OCI-LY7 (cell line): ENCODE results near the gene PARN. TPM values are rescaled to one million over a fixed set of nuclear protein-coding genes. Genes with fewer than 3 reads are reported as not detected.
A peak's percentile ranks its signal among the peaks of the same experiment; 100 is the strongest.
"Not testable (repeated sequence)": the region's sequence is repeated elsewhere in the genome, so short reads cannot be mapped to it uniquely, and the experiment has no call there.

Experiments
- BruUV-seq: library from RNA; stranded (reverse); fragments of 400-500 nt; replicated peaks from 2 replicates; lab custom pipeline; 2021; lab: Mats Ljungman, UMichigan
- CTCF ChIA-PET: fragments of 300-600 bp; sonication (Branson Sonifier 250); formaldehyde crosslinking; loops from one replicate; lab custom pipeline; 2022; ENCODE audit warnings: antibody characterized with exemption; ENCODE audit not compliant: unreplicated experiment; lab: Charles Lee
- POLR2A ChIA-PET: fragments of 300-600 bp; sonication (Branson Sonifier 250); formaldehyde crosslinking; loops from one replicate; lab custom pipeline; 2022; ENCODE audit warnings: antibody characterized with exemption; lab: Charles Lee
- DNase-seq: peaks from one replicate; pipeline ENCODE4 v3.0.0-alpha.2; 2015; ENCODE audit warnings: low spot score
- H2AFZ ChIP-seq: fragments of 200-600 bp; sonication (generic), shearing (Covaris generic); 2 replicates; pipeline ENCODE4 v1.6.1; 2014; ENCODE audit warnings: mild to moderate bottlenecking, antibody characterized with exemption, low read length, moderate library complexity
- H3K27ac ChIP-seq: fragments of 200-600 bp; sonication (generic); 2 replicates; pipeline ENCODE4 v1.5.1; 2014; ENCODE audit warnings: mixed run types, low read depth, mild to moderate bottlenecking, moderate library complexity, low read length, inconsistent platforms; ENCODE audit not compliant: poor library complexity, severe bottlenecking
- H3K36me3 ChIP-seq: fragments of 200-600 bp; sonication (generic); 2 replicates; pipeline ENCODE4 v1.6.1; 2014; ENCODE audit warnings: mild to moderate bottlenecking, antibody characterized with exemption, low read length, moderate library complexity, mixed read lengths; ENCODE audit not compliant: insufficient read depth
- H3K4me1 ChIP-seq: fragments of 200-600 bp; sonication (generic); 2 replicates; pipeline ENCODE4 v1.5.1; 2014; ENCODE audit warnings: mild to moderate bottlenecking, low read length; ENCODE audit not compliant: insufficient read depth, poor library complexity, severe bottlenecking
- H3K4me2 ChIP-seq: fragments of 200-600 bp; sonication (generic); 2 replicates; pipeline ENCODE4 v1.6.1; 2014; ENCODE audit warnings: mild to moderate bottlenecking, low read length
- H3K4me3 ChIP-seq: fragments of 200-600 bp; sonication (generic); 2 replicates; pipeline ENCODE4 v1.5.1; 2014; ENCODE audit warnings: mild to moderate bottlenecking, low read depth, low read length; ENCODE audit not compliant: poor library complexity, severe bottlenecking
- H3K79me2 ChIP-seq: fragments of 200-600 bp; sonication (generic); 2 replicates; pipeline ENCODE4 v1.6.1; 2016; ENCODE audit warnings: low read depth, mild to moderate bottlenecking, low read length, moderate library complexity, mixed read lengths; ENCODE audit not compliant: insufficient read depth
- H3K9me2 ChIP-seq: fragments of 200-600 bp; sonication (generic); 2 replicates; pipeline ENCODE4 v1.6.1; 2016; ENCODE audit warnings: mild to moderate bottlenecking, low read length, mixed read lengths; ENCODE audit not compliant: insufficient read depth
- H3K9me3 ChIP-seq: fragments of 200-600 bp; sonication (generic); 2 replicates; pipeline ENCODE4 v1.6.1; 2014; ENCODE audit warnings: mild to moderate bottlenecking, mixed run types, low read length, mixed read lengths
- H4K20me1 ChIP-seq: fragments of 200-600 bp; sonication (generic); 2 replicates; pipeline ENCODE4 v1.6.1; 2014; ENCODE audit warnings: mild to moderate bottlenecking, antibody characterized with exemption, low read length, moderate library complexity, mixed read lengths; ENCODE audit not compliant: insufficient read depth
- EZH2phosphoT487 ChIP-seq: fragments of 200-600 bp; sonication (generic); IDR thresholded peaks from 2 replicates; pipeline ENCODE4 v1.6.1; 2018; ENCODE audit warnings: low read depth, borderline replicate concordance, mild to moderate bottlenecking, mixed run types, antibody characterized with exemption, low read length, moderate library complexity, mixed read lengths
- intact Hi-C: fragments of 100-400 bp; cut with micrococcal nuclease; formaldehyde crosslinking; loops from one replicate; pipeline ENCODE4 v1.10.0; 2022; ENCODE audit not compliant: unreplicated experiment
- total RNA-seq, 2 experiments: library from RNA; depleted of rRNA in 1 of 2; stranded (reverse); fragments of >200 nt in 1 of 2; shearing (Covaris generic) in 1 of 2; gene quantifications; 2 replicates each; pipeline ENCODE4 v1.2.3, GENCODE V29; 2014 to 2022
- TF ChIP-seq, protein P1 (sequence below): fragments of 200-600 bp; sonication (generic); conservative IDR thresholded peaks from 2 replicates; pipeline ENCODE4 v1.5.1; 2014; ENCODE audit warnings: mild to moderate bottlenecking, antibody characterized with exemption, low read length, moderate library complexity, mixed read lengths

Gene PARN
- total RNA-seq, 2 experiments from 2014 or later = 40.1 to 76.5 TPM

DNA sequence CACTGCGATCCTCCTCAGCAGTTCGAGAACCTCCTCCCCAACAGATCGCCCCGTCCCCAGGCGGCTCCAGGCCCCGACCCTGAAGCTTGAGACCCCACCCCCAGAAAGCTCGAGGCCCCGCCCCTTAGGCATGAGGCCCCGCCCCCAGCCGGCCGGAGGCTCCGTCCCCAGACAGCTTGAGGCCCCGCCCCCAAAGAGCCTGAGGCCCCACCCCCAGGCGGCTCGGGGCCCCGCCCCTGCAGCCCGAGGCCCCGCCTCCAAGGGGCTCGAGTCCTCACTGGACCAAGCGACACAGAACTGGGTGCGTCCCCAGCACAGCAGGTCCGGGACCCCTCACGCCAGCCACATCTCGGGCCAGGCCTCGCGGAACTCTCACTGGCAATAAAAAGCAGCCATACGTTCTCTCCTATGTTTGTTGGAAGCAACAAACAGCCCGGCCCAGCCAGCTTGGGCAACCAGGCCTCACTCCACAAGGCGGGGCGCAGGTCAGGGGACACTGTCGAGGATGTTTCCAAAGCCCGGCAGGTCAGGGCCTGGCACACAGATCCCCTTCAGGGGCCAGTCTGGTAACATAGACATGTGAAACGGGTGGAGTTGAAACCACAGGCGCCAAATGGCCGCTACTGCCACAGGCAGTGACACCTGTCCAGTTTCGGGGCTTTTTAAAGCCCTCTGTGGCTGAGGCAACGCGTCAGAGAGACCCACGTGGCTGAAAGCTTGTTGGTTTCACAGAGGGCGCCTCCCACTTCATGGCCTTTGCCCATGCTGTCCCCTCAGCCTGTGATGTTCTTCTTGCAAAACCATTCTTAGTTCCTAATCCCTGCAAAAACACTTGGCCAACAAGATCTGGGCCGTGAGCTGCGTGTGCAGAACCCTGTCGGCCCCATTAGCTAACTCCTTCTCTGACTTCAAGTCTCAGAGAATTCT lies 224.2 kb downstream of the PARN start:
- no TSS peak for BruUV-seq
- ChIA-PET POLR2A (interaction anchor here (0.7 to 1.1 kb wide), 3 partner anchors 46 to 120 kb away, joined by 3 read pairs; no protein-coding TSS in a partner anchor), CTCF (interaction anchor here (0.6 kb wide), 1 partner anchor 95 kb away, joined by 3 read pairs; no protein-coding TSS in a partner anchor)
- no peak for TF ChIP-seq EZH2phosphoT487
- TF ChIP-seq, protein P1, sequence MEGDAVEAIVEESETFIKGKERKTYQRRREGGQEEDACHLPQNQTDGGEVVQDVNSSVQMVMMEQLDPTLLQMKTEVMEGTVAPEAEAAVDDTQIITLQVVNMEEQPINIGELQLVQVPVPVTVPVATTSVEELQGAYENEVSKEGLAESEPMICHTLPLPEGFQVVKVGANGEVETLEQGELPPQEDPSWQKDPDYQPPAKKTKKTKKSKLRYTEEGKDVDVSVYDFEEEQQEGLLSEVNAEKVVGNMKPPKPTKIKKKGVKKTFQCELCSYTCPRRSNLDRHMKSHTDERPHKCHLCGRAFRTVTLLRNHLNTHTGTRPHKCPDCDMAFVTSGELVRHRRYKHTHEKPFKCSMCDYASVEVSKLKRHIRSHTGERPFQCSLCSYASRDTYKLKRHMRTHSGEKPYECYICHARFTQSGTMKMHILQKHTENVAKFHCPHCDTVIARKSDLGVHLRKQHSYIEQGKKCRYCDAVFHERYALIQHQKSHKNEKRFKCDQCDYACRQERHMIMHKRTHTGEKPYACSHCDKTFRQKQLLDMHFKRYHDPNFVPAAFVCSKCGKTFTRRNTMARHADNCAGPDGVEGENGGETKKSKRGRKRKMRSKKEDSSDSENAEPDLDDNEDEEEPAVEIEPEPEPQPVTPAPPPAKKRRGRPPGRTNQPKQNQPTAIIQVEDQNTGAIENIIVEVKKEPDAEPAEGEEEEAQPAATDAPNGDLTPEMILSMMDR = no peak
- H3K4me2 ChIP-seq = peak overlapping the region; percentile 56
- H3K9me3 ChIP-seq = no peaks in the 10 kb centered on the region
- H3K4me3 ChIP-seq = peak overlapping the region; percentile 35
- intact Hi-C loops = no loop called here
- peaks cover 15% of the 10 kb centered on the region for H3K4me1 ChIP-seq
- no peaks in the 10 kb centered on the region for H3K9me2 ChIP-seq
- H4K20me1 ChIP-seq = no peaks in the 10 kb centered on the region
- peak overlapping the region; percentile 71; the same call in 1 of the 2 replicates for H2AFZ ChIP-seq
- H3K27ac ChIP-seq = no peak overlapping the region
- DNase-seq = peak; percentile 78
- H3K79me2 ChIP-seq = no peaks in the 10 kb centered on the region
- H3K36me3 ChIP-seq = no peaks in the 10 kb centered on the region

- H3K4me3 ChIP-seq, H3K4me2 ChIP-seq, H3K9me3 ChIP-seq, POLR2A ChIA-PET, H3K9me2 ChIP-seq, H4K20me1 ChIP-seq, H2AFZ ChIP-seq, H3K27ac ChIP-seq, intact Hi-C loops, H3K36me3 ChIP-seq, DNase-seq, CTCF ChIA-PET, BruUV-seq, H3K79me2 ChIP-seq: not testable (repeated sequence)
- peaks cover 21% of the 10 kb centered on the region for H3K4me1 ChIP-seq
Measured at GRCh38 chr16:14403001-14403389, 227.1 kb downstream of the PARN start.

DNA sequence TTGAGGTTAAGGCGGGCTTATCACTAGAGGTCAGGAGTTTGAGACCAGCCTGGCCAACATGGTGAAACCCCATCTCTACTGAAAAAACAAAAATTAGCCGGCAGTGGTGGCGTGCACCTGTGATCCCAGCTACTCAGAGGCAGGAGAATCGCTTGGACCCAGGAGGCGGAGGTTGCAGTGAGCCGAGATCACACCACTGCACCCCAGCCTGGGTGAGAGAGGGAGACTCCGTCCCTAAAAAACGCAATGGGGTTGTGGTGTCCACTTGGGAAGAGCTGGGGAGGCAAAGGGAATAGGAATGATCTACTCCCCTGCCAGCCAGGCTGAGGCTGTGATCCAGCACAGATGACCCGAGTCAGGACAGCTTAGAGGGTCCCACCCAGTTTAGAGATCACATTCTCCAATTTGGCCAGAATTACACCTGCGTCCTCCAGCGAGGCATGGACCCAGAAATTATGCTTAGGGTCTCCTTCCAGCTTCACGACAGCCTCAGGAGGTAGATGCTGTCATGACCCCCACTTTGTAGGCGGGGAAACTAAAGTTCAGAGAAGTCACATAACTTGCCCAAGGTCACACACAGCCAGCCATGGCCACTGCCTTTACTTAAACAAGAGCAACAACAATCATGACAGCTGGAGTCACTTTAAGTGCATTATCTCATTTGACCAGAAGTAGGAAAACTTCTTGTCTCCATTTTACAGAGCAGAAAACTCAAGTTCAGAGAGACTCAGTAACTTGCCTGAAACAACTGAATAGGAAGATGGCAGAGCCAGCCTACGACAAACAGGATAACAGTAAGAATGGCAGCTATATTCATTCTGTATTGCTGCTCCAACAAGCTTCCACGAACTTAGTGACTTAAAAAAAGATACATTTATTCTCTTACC lies 227.7 kb downstream of the PARN start:
- intact Hi-C loops, H3K79me2 ChIP-seq, H2AFZ ChIP-seq, H3K4me2 ChIP-seq, H3K27ac ChIP-seq, BruUV-seq, POLR2A ChIA-PET, H3K9me2 ChIP-seq, H3K9me3 ChIP-seq, H3K4me3 ChIP-seq, DNase-seq, H3K36me3 ChIP-seq, H4K20me1 ChIP-seq, CTCF ChIA-PET: not testable (repeated sequence)
- peaks cover 21% of the 10 kb centered on the region for H3K4me1 ChIP-seq

GRCh38 chr16:14401711-14402061 lies 228.4 kb downstream of the PARN start:
- H3K36me3 ChIP-seq, H3K9me2 ChIP-seq, H4K20me1 ChIP-seq, H3K9me3 ChIP-seq, BruUV-seq, H3K4me2 ChIP-seq, POLR2A ChIA-PET, H2AFZ ChIP-seq, H3K4me3 ChIP-seq, H3K27ac ChIP-seq, intact Hi-C loops, H3K79me2 ChIP-seq, CTCF ChIA-PET, DNase-seq: not testable (repeated sequence)
- peaks cover 21% of the 10 kb centered on the region for H3K4me1 ChIP-seq

DNA sequence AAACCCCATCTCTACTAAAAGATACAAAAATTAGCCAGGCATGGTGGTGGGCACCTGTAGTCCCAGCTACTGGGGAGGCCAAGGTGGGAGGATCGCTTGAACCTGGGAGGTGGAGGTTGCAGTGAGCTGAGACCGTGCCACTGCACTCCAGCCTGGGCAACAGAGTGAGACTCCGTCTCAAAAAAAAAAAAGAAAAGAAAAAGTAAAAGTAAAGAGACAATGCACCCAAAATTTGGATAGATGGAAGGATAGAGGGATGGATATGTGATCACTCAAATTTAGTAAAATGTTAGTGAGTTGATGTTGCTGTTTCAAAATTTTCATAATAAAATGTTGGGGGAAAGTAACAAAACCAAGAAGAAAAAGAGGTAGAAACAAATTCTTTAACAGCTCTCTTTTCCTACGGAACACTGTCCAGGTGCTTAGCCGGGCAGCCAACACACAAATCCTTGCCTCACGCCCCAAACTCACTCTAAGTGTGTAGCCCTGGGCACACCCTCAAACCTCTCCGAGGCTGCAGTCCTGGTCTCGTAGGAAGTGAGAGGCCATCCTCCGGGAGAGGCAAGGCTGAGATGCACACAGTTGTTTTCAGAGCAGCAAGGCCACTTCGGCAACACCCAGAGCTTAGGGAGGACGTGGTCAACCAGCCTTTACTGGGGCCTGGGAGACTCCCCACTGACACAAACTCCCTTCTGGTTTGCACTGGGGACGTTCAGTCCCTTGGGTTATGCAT lies 228.9 kb downstream of the PARN start:
- H3K4me2 ChIP-seq, H4K20me1 ChIP-seq, POLR2A ChIA-PET, H3K9me2 ChIP-seq, BruUV-seq, H3K79me2 ChIP-seq, H3K27ac ChIP-seq, H3K36me3 ChIP-seq, H3K4me3 ChIP-seq, H2AFZ ChIP-seq, DNase-seq, H3K9me3 ChIP-seq, intact Hi-C loops: not testable (repeated sequence)
- CTCF ChIA-PET = interaction anchor here (0.6 kb wide), 1 partner anchor 487 kb away, joined by 4 read pairs; no protein-coding TSS in a partner anchor
- H3K4me1 ChIP-seq = peaks cover 17% of the 10 kb centered on the region
